ENCODE results near the gene C3orf20.

DNA sequence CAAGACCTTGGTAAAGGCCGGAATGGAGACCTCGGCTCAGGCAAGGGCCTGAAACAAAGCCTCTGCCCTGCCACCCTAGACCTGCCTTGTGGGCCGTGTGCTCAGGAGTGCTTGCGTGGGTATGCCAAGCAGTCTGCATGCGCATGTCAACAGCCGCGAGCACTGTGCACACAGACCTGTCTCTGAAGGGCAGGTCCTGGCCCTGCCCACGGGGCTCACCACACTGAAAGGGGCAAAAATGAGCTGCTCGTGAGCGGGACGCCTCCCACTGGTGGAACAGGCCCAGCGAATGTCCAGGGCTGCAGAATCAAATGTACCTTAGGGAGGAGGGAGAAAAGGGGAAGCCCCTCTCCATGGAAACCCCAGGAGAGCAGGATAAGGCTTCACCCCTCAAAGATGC, 99.5 kb downstream of the C3orf20 start:
- TF ChIP-seq, protein P1, sequence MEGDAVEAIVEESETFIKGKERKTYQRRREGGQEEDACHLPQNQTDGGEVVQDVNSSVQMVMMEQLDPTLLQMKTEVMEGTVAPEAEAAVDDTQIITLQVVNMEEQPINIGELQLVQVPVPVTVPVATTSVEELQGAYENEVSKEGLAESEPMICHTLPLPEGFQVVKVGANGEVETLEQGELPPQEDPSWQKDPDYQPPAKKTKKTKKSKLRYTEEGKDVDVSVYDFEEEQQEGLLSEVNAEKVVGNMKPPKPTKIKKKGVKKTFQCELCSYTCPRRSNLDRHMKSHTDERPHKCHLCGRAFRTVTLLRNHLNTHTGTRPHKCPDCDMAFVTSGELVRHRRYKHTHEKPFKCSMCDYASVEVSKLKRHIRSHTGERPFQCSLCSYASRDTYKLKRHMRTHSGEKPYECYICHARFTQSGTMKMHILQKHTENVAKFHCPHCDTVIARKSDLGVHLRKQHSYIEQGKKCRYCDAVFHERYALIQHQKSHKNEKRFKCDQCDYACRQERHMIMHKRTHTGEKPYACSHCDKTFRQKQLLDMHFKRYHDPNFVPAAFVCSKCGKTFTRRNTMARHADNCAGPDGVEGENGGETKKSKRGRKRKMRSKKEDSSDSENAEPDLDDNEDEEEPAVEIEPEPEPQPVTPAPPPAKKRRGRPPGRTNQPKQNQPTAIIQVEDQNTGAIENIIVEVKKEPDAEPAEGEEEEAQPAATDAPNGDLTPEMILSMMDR (IDR thresholded peaks at IDR 0.05), result no peak
- no peak for TF ChIP-seq POLR2AphosphoS5 (IDR thresholded peaks at IDR 0.05)
- no peak for TF ChIP-seq POLR2A (IDR thresholded peaks at IDR 0.05; ENCODE audit: low read depth)
